HG02759 (cell line): ENCODE measurements around the gene RAB10.
A peak's percentile ranks its signal among the peaks of the same experiment; 100 is the strongest.
"Not testable (repeated sequence)": the region's sequence is repeated elsewhere in the genome, so short reads cannot be mapped to it uniquely, and the experiment has no call there.

ENCODE experiments used
- ATAC-seq: cut with Tn5 transposase; IDR thresholded peaks from one replicate; pipeline ENCODE4 v1.9.1; 2021; ENCODE audit warnings: mild to moderate bottlenecking, moderate library complexity; ENCODE audit not compliant: unreplicated experiment

Gene RAB10

GRCh38 chr2:26054598-26055348 lies 20.9 kb downstream of the RAB10 start:
- ATAC-seq: no peak

- no peak for ATAC-seq
These were observed 24.5 kb downstream of the RAB10 start for GRCh38 chr2:26058390-26058789.

- ATAC-seq: no peak
These were observed 25.7 kb downstream of the RAB10 start for GRCh38 chr2:26059542-26059941.

GRCh38 chr2:26061539-26061938 lies 27.7 kb downstream of the RAB10 start:
- no peak for ATAC-seq

GRCh38 chr2:26064846-26065245 lies 31.0 kb downstream of the RAB10 start:
- no peak for ATAC-seq

GRCh38 chr2:26067186-26067974 lies 33.5 kb downstream of the RAB10 start:
- ATAC-seq: no peak

GRCh38 chr2:26067980-26068507 lies 34.2 kb downstream of the RAB10 start:
- ATAC-seq: no peak

GRCh38 chr2:26068602-26069298 lies 34.9 kb downstream of the RAB10 start:
- ATAC-seq: peak; percentile 84

GRCh38 chr2:26070730-26071129 lies 36.8 kb downstream of the RAB10 start:
- no peak for ATAC-seq

- no peak for ATAC-seq
These were observed 39.3 kb downstream of the RAB10 start for GRCh38 chr2:26072925-26073768.

- ATAC-seq: no peak
These were observed 39.9 kb downstream of the RAB10 start for GRCh38 chr2:26073830-26074229.

- ATAC-seq: no peak
These were observed 40.8 kb downstream of the RAB10 start for GRCh38 chr2:26074676-26075075.

GRCh38 chr2:26075173-26075572 lies 41.3 kb downstream of the RAB10 start:
- ATAC-seq: no peak

GRCh38 chr2:26076001-26076587 lies 42.2 kb downstream of the RAB10 start:
- ATAC-seq: no peak

- no peak for ATAC-seq
These were observed 43.4 kb downstream of the RAB10 start for GRCh38 chr2:26077291-26077690.

GRCh38 chr2:26078939-26079338 lies 45.1 kb downstream of the RAB10 start:
- ATAC-seq: no peak

GRCh38 chr2:26080356-26080755 lies 46.5 kb downstream of the RAB10 start:
- no peak for ATAC-seq

GRCh38 chr2:26080925-26081324 lies 47.0 kb downstream of the RAB10 start:
- ATAC-seq: not testable (repeated sequence)

- no peak for ATAC-seq
These were observed 47.7 kb downstream of the RAB10 start for GRCh38 chr2:26081556-26081955.

GRCh38 chr2:26086155-26086637 lies 52.3 kb downstream of the RAB10 start:
- no peak for ATAC-seq
